Neutrophil (primary cell): ENCODE data around the gene TSPAN11.

Experiments used
- H3K27ac ChIP-seq: fragments of 200-600 bp; sonication (generic); 2 replicates; pipeline ENCODE4 v1.5.1; 2016; ENCODE audit warnings: mild to moderate bottlenecking, moderate library complexity
- H3K27me3 ChIP-seq: fragments of 200-600 bp; sonication (generic); 2 replicates; pipeline ENCODE4 v1.6.0; 2016; ENCODE audit warnings: mild to moderate bottlenecking
- H3K36me3 ChIP-seq: fragments of 200-600 bp; sonication (generic); 2 replicates; pipeline ENCODE4 v1.5.1; 2017
- H3K4me1 ChIP-seq, 2 experiments: fragments of 200-600 bp in 1 of 2; sonication (generic) in 1 of 2; 1 replicate in 1 of 2; 2 replicates in 1 of 2; pipeline versions ENCODE4 v1.5.1 to v1.6.1; 2013 to 2016; ENCODE audit warnings: low read depth in 1 of 2, low read length in 1 of 2, mild to moderate bottlenecking in 1 of 2, moderate library complexity in 1 of 2; ENCODE audit not compliant: control insufficient read depth in 1 of 2, insufficient read depth in 1 of 2
- H3K4me3 ChIP-seq, 2 experiments: fragments of 200-600 bp in 1 of 2; sonication (generic) in 1 of 2; 1 replicate in 1 of 2; 2 replicates in 1 of 2; pipeline ENCODE4 v1.5.1; 2013 to 2016; ENCODE audit warnings: low read depth in 1 of 2, low read length in 1 of 2, mild to moderate bottlenecking in 1 of 2, moderate library complexity in 1 of 2
- H3K9me3 ChIP-seq: fragments of 200-600 bp; sonication (generic); 2 replicates; pipeline ENCODE4 v1.5.1; 2016
- TF ChIP-seq, protein P1 (sequence below): fragments of 200-600 bp; sonication (generic); IDR thresholded peaks from 2 replicates; pipeline ENCODE4 v1.5.1; 2016; ENCODE audit warnings: antibody characterized with exemption

Gene TSPAN11

DNA sequence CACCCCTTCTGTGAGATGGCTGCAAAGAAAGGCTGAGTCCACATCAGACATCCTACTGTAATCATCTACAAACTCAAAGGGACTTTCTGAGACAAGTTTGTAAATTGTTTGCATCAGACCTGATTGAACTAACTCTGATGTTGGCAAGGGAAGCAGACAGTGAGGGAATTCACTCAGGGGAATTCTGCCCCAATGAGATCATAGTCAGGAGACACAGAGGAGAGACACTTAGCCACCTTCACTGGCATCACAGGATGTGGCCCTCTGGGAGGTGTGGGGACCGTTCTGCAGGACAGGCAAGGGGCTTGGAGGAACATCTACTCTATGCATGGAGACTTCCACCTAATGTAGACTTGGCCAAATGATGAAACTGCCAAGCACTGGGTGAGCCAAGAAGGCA, 76.5 kb downstream of the TSPAN11 start:
- H3K4me3 ChIP-seq = no peak overlapping the region
- H3K27me3 ChIP-seq = no peaks in the 10 kb centered on the region
- no peaks in the 10 kb centered on the region for H3K36me3 ChIP-seq
- H3K27ac ChIP-seq = no peak overlapping the region
- TF ChIP-seq, protein P1, sequence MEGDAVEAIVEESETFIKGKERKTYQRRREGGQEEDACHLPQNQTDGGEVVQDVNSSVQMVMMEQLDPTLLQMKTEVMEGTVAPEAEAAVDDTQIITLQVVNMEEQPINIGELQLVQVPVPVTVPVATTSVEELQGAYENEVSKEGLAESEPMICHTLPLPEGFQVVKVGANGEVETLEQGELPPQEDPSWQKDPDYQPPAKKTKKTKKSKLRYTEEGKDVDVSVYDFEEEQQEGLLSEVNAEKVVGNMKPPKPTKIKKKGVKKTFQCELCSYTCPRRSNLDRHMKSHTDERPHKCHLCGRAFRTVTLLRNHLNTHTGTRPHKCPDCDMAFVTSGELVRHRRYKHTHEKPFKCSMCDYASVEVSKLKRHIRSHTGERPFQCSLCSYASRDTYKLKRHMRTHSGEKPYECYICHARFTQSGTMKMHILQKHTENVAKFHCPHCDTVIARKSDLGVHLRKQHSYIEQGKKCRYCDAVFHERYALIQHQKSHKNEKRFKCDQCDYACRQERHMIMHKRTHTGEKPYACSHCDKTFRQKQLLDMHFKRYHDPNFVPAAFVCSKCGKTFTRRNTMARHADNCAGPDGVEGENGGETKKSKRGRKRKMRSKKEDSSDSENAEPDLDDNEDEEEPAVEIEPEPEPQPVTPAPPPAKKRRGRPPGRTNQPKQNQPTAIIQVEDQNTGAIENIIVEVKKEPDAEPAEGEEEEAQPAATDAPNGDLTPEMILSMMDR = no peak
- no peaks in the 10 kb centered on the region for H3K4me1 ChIP-seq
- H3K9me3 ChIP-seq = no peaks in the 10 kb centered on the region

DNA sequence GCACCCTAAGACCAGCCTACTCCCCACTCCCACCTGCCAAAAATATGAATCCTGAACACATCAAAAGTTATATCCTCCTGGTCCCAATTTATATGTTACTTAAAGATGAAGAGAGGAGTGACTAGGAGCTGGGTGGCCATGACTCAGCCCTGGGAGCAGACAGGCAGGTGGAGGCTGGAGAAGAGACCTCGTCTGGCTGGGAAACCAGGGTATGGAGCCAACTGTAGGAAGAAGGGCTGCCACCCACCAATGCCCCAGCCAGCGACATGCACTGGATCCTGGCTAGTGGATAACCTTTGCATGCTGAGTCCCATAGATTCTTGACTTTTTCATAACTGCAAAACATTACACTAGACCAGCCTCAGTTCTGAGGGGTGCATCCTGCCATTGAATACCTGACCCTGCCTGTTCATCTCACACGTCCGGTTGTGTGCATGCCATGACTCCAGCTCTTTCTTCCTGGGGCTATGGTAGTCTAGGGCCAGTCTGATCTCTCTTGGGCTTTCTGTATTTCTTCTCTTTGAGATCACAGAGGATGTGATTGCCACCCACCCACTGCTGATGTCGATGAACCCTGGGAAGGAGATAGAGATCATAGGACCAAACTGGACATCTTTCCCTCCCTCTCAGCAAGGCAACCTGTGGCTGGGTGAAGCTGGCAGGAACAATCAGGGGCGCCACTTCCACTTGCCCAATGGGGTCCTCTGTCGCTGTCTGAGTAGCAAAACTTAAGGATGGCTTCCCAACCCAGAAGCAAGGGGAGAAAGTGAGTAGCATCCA, 77.5 kb downstream of the TSPAN11 start:
- H3K9me3 ChIP-seq = no peaks in the 10 kb centered on the region
- H3K27ac ChIP-seq = no peak overlapping the region
- TF ChIP-seq, protein P1 = no peak
- no peaks in the 10 kb centered on the region for H3K27me3 ChIP-seq
- no peaks in the 10 kb centered on the region for H3K4me1 ChIP-seq
- no peak overlapping the region for H3K4me3 ChIP-seq
- no peaks in the 10 kb centered on the region for H3K36me3 ChIP-seq

DNA sequence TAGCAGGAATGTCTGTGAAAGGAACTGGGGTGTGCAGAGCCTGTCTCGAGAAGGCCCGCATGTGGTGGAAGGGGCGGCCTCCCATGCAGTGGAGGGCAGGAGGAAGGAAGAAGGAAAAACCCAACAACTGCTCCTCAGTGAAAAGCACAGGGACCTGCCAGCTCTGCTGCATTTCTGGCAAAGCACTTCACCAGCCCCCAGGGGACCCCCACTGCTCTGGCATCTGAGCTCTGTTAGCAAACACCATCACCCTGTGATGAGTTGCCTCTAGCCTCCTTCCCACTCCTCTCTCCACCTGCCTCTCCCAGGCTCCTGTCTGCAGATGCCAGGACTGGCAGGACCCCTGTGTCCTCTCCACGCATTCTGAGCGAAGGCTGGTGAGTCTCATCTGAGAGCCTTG, 78.1 kb downstream of the TSPAN11 start:
- no peaks in the 10 kb centered on the region for H3K27me3 ChIP-seq
- H3K9me3 ChIP-seq = no peaks in the 10 kb centered on the region
- no peaks in the 10 kb centered on the region for H3K36me3 ChIP-seq
- no peak overlapping the region for H3K4me3 ChIP-seq
- no peaks in the 10 kb centered on the region for H3K4me1 ChIP-seq
- TF ChIP-seq, protein P1 = no peak
- no peak overlapping the region for H3K27ac ChIP-seq

DNA sequence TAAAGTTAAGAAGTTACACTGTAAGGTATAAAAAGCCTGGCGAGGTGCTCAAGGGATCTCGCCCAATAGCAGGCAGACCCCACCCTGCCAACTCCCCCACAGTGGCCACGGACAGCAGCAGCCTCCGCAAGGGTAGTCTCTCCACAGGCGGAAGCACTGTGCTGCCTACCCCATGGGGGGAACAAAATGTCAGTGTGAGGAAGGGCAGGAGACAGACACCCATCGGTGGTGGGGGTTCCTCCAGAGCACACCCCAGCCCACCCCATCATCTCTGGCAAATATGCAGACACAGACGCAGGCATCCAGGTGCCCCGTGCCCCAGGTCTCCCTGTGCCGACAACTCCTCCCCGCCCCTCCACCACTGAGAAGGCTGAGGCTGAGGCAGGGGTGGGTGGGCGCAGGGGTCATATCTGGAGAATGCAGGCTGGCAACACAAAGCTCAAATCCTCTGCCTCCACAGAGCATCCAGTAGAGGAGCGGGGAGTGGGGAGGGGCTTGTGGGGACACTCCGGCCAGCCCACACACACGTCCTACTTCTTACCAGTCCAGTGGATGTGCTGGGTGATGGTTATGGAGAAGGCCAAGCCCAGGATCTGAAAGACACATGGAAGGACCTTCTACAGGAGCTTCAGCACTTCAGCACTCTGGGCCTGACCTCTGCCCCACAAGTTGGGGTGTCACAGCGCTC, 78.9 kb downstream of the TSPAN11 start:
- Histone ChIP-seq H3K27ac (no peak overlapping the region), H3K4me1 (no peaks in the 10 kb centered on the region), H3K36me3 (no peaks in the 10 kb centered on the region), H3K27me3 (no peaks in the 10 kb centered on the region), H3K4me3 (no peak overlapping the region), H3K9me3 (no peaks in the 10 kb centered on the region)
- TF ChIP-seq, protein P1 = no peak

DNA sequence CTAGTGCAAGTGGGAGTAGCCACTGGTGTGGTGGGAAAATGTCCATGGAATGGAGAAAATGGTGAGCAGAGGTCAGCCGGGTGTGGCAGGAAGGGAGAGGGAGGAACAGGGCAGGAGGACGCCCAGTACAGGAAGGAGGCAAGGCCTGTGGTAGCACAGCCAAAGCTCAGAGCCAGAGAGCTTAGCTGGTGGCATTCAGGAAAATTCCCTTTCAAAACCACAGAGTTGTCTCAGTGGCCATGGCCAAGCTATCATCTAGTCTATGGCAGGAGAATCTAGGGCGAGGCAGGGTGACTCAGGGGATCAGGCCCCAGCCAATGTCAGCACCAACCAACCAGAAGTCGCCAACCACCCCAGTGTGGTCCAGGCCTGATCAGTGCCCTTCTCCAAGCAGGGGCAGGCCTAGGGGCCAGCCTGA, 79.4 kb downstream of the TSPAN11 start:
- H3K27ac ChIP-seq = no peak overlapping the region

More for the DNA sequence above, 79.4 kb downstream of the TSPAN11 start:
- Histone ChIP-seq H3K4me1 (no peaks in the 10 kb centered on the region), H3K9me3 (no peaks in the 10 kb centered on the region), H3K4me3 (no peak overlapping the region), H3K27me3 (no peaks in the 10 kb centered on the region), H3K36me3 (no peaks in the 10 kb centered on the region)
- TF ChIP-seq, protein P1 = no peak
